ENCODE results near the gene ZNF74. TPM values are rescaled to one million over a fixed set of nuclear protein-coding genes. Genes with fewer than 3 reads are reported as not detected.

Gene ZNF74
- total and polyA plus RNA-seq, 3 donors from 2014 or later: 4.1 to 11.8 (median 6.5) TPM

- Histone ChIP-seq H3K4me3 (no peak overlapping the region), H3K27me3 (no peaks in the 10 kb centered on the region), H3K36me3 (ENCODE audit: low read depth, missing control alignments) (no peaks in the 10 kb centered on the region), H3K4me1 (no peaks in the 10 kb centered on the region), H3K27ac (no peak overlapping the region), H3K9me3 (no peaks in the 10 kb centered on the region)
- 90 to 94% methylated on average over 6 of the region's 6 CpGs for WGBS, 2 donors
- intact Hi-C loops (cut with DNase I; ENCODE audit: low total_unique reads): no loop called here
- TF ChIP-seq POLR2A (IDR thresholded peaks at IDR 0.05): no peak
- no peak for TF ChIP-seq CTCF (IDR thresholded peaks at IDR 0.05)
- no peak for DNase-seq
Observed at GRCh38 chr22:20384865-20385264, 9.1 kb upstream of the ZNF74 start.

- WGBS, 2 donors: 86 to 88% methylated on average over 2 of the region's 2 CpGs
- H3K9me3 ChIP-seq: no peaks in the 10 kb centered on the region
- H3K4me1 ChIP-seq: no peaks in the 10 kb centered on the region
- intact Hi-C loops (cut with DNase I; ENCODE audit: low total_unique reads): no loop called here
- no peak for DNase-seq
- no peak overlapping the region for H3K4me3 ChIP-seq
- H3K27me3 ChIP-seq: no peaks in the 10 kb centered on the region
- H3K27ac ChIP-seq: no peak overlapping the region
- no peaks in the 10 kb centered on the region for H3K36me3 ChIP-seq (ENCODE audit: low read depth, missing control alignments)
- TF ChIP-seq POLR2A (IDR thresholded peaks at IDR 0.05) (no peak), CTCF (IDR thresholded peaks at IDR 0.05) (no peak)
Observed at GRCh38 chr22:20386336-20386735, 7.6 kb upstream of the ZNF74 start.

GRCh38 chr22:20386972-20387371 is 7.0 kb upstream of the ZNF74 start:
- H3K27me3 ChIP-seq: no peaks in the 10 kb centered on the region
- TF ChIP-seq POLR2A (IDR thresholded peaks at IDR 0.05): no peak
- no peak for TF ChIP-seq CTCF (IDR thresholded peaks at IDR 0.05)
- H3K9me3 ChIP-seq: no peaks in the 10 kb centered on the region
- DNase-seq: no peak
- 92 to 94% methylated on average over 4 of the region's 4 CpGs for WGBS, 2 donors
- no peak overlapping the region for H3K4me3 ChIP-seq
- no peaks in the 10 kb centered on the region for H3K4me1 ChIP-seq
- H3K27ac ChIP-seq: no peak overlapping the region
- H3K36me3 ChIP-seq (ENCODE audit: low read depth, missing control alignments): no peaks in the 10 kb centered on the region
- intact Hi-C loops (cut with DNase I; ENCODE audit: low total_unique reads): no loop called here

- H3K9me3 ChIP-seq: no peaks in the 10 kb centered on the region
- no peaks in the 10 kb centered on the region for H3K4me1 ChIP-seq
- no peak for TF ChIP-seq POLR2A (IDR thresholded peaks at IDR 0.05)
- no peak for TF ChIP-seq CTCF (IDR thresholded peaks at IDR 0.05)
- no peaks in the 10 kb centered on the region for H3K36me3 ChIP-seq (ENCODE audit: low read depth, missing control alignments)
- intact Hi-C loops (cut with DNase I; ENCODE audit: low total_unique reads): no loop called here
- DNase-seq: no peak
- no peak overlapping the region for H3K4me3 ChIP-seq
- no peak overlapping the region for H3K27ac ChIP-seq
- no peaks in the 10 kb centered on the region for H3K27me3 ChIP-seq
Observed at GRCh38 chr22:20388200-20388599, 5.8 kb upstream of the ZNF74 start.

- intact Hi-C loops (cut with DNase I; ENCODE audit: low total_unique reads): no loop called here
- 91 to 94% methylated on average over 6 of the region's 6 CpGs for WGBS, 2 donors
Observed at GRCh38 chr22:20389288-20389687, 4.7 kb upstream of the ZNF74 start.

More at GRCh38 chr22:20389288-20389687, 4.7 kb upstream of the ZNF74 start:
- Histone ChIP-seq H3K27me3 (no peaks in the 10 kb centered on the region), H3K4me1 (no peaks in the 10 kb centered on the region), H3K4me3 (no peak overlapping the region), H3K9me3 (no peaks in the 10 kb centered on the region), H3K27ac (no peak overlapping the region), H3K36me3 (ENCODE audit: low read depth, missing control alignments) (no peaks in the 10 kb centered on the region)
- no peak for TF ChIP-seq POLR2A (IDR thresholded peaks at IDR 0.05)
- TF ChIP-seq CTCF (IDR thresholded peaks at IDR 0.05): no peak
- no peak for DNase-seq
